ENCODE measurements around the gene GDF10. TPM values are rescaled to one million over a fixed set of nuclear protein-coding genes. Genes with fewer than 3 reads are reported as not detected.
A peak's percentile ranks its signal among the peaks of the same experiment; 100 is the strongest.

The GDF10 gene, protein sequence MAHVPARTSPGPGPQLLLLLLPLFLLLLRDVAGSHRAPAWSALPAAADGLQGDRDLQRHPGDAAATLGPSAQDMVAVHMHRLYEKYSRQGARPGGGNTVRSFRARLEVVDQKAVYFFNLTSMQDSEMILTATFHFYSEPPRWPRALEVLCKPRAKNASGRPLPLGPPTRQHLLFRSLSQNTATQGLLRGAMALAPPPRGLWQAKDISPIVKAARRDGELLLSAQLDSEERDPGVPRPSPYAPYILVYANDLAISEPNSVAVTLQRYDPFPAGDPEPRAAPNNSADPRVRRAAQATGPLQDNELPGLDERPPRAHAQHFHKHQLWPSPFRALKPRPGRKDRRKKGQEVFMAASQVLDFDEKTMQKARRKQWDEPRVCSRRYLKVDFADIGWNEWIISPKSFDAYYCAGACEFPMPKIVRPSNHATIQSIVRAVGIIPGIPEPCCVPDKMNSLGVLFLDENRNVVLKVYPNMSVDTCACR
- under 1 TPM; 0.16 to 0.22 TPM for total RNA-seq
- polyA plus RNA-seq (2013, experiment 1 of 2): 0.68 TPM
- 0.73 TPM for polyA plus RNA-seq (2013, experiment 2 of 2)
- total RNA-seq: 0 to 11.1 (median 0.87) reads per million in 172 experiments

DNA sequence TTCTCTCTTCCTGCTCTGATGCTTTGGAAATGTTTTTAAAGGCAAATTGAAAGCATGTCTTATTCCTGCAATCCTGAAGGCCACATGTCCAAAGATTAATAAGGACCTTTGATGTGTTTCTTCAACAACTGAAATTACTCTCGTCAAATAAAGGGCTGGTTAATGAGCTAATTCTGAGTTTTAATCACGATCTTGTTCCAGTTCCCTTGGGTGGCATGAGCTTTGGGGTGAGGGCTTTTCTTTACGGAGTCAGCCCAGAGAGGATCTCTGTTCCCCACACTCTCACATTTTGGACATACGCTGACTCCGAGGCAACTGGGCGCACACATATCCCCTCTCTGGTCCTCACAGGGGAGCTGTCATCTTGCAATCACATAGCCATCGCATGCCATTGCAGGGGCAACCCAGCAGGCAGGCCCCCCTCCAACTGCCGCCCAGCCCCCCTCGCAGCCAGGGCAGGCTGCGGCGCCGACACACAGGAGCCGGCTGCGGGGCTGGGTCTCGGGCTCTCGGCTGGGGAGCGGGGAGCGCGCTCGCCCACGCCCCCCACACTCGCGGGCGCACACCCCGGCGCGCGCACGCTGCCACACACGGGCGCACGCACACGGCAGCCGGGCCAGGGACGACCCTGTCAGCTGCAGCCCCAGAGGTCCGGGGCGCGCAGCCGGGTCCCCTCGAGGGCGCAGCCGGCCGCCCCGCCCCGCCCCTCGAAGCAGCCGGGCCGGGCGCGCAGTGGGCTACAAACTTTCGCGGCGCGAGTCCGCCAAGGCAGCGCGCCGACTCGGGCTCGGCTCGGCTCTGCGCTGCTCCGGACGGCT is at the start of gene GDF10:
GDF10 (plus strand) TSS at position 587 of the 818 bp plus-strand sequence. CDS start 455 bp downstream, outside the sequence.
- Mint-ChIP-seq H3K4me3 (peak within 1 kb of the TSS; percentile 85), H3K36me3 (ENCODE audit: low read depth) (no peaks in the 10 kb centered on the region), H3K27ac (no peak within 1 kb of the TSS), H3K9me3 (no peaks in the 10 kb centered on the region), H3K27me3 (peaks cover 12% of the 10 kb centered on the region), H3K4me1 (ENCODE audit: low read depth) (peaks cover 30% of the 10 kb centered on the region)
- Histone ChIP-seq H3K27me3 (ENCODE audit: control insufficient read depth in 1 of 2, insufficient read depth in 2 of 2, low read length in 2 of 2) (peaks cover 4% of the 10 kb centered on the region in 2 experiments), H3K27ac (ENCODE audit: low read depth in 1 of 2, low read length in 2 of 2) (no peak within 1 kb of the TSS), H3K4me3 (ENCODE audit: low read length) (peak within 1 kb of the TSS; percentile 37), H3K9me3 (ENCODE audit: control insufficient read depth in 1 of 2, insufficient read depth in 1 of 2, low read length in 2 of 2) (no peaks in the 10 kb centered on the region), H3K36me3 (ENCODE audit: insufficient read depth, low read length) (no peaks in the 10 kb centered on the region), H3K4me1 (ENCODE audit: insufficient read depth, low read length) (peaks cover 25% of the 10 kb centered on the region)
- ATAC-seq (ENCODE audit: poor library complexity) (peak; percentile 61), DNase-seq (peak in 3 of 14 experiments; percentile 36 to 38 (median 37))
- CTCF ChIA-PET: interaction anchor here (0.7 kb wide), 1 partner anchor 252 kb away, joined by 4 read pairs; no protein-coding TSS in a partner anchor
- intact Hi-C loops (cut with DNase I, micrococcal nuclease): no loop called here
- TF ChIP-seq, protein P1, sequence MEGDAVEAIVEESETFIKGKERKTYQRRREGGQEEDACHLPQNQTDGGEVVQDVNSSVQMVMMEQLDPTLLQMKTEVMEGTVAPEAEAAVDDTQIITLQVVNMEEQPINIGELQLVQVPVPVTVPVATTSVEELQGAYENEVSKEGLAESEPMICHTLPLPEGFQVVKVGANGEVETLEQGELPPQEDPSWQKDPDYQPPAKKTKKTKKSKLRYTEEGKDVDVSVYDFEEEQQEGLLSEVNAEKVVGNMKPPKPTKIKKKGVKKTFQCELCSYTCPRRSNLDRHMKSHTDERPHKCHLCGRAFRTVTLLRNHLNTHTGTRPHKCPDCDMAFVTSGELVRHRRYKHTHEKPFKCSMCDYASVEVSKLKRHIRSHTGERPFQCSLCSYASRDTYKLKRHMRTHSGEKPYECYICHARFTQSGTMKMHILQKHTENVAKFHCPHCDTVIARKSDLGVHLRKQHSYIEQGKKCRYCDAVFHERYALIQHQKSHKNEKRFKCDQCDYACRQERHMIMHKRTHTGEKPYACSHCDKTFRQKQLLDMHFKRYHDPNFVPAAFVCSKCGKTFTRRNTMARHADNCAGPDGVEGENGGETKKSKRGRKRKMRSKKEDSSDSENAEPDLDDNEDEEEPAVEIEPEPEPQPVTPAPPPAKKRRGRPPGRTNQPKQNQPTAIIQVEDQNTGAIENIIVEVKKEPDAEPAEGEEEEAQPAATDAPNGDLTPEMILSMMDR (IDR thresholded peaks at IDR 0.05): no peak
- POLR2A ChIA-PET: interaction anchor here (1.0 to 1.5 kb wide), 2 partner anchors 12 to 24 kb away, joined by 3 to 4 read pairs; no protein-coding TSS in a partner anchor

DNA sequence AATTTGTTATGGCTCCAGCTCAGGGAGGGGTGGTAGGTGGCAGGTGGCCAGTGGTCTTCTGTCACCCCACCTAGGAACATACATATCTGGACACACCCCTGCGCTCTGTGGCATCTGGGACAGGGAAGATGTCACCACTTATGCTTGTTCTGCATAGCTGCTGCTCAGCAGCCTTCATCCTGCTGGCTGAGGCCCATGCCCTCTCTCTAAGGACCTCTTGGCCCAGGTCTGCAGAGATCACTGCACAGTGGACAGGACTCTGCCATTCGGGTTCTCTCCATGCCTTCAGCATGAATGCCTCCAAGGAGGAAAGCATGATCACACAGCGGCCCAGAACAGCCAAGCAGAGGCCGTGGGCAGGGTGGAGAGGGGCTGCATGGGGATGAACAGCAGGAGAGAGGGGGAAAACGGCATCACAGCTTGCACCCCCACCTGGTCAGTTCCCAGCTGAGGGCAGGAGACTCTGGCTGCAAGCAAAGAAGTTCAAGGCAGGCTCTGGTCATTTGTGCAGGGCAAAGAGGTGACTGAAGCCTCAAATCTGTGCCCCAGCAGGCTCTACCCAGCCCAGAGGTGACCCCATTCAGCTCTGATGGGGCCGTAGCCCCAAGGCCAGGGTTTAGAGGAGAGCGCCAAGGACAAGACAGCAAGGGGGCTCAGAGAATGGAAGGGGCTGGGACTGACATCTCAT is 47.8 kb upstream of the GDF10 start:
- CTCF ChIA-PET: no interaction called here
- Mint-ChIP-seq H3K9me3 (no peaks in the 10 kb centered on the region), H3K27me3 (no peaks in the 10 kb centered on the region), H3K36me3 (ENCODE audit: low read depth) (no peaks in the 10 kb centered on the region), H3K4me3 (no peak overlapping the region), H3K4me1 (ENCODE audit: low read depth) (peaks cover 46% of the 10 kb centered on the region), H3K27ac (no peak overlapping the region)
- Histone ChIP-seq H3K4me1 (ENCODE audit: insufficient read depth, low read length) (peaks cover 43% of the 10 kb centered on the region), H3K9me3 (ENCODE audit: control insufficient read depth in 1 of 2, insufficient read depth in 1 of 2, low read length in 2 of 2) (peaks cover 0 to 7% of the 10 kb centered on the region in 2 experiments), H3K27ac (ENCODE audit: low read depth in 1 of 2, low read length in 2 of 2) (no peak overlapping the region), H3K4me3 (ENCODE audit: low read length) (no peak overlapping the region), H3K36me3 (ENCODE audit: insufficient read depth, low read length) (no peaks in the 10 kb centered on the region), H3K27me3 (ENCODE audit: control insufficient read depth in 1 of 2, insufficient read depth in 2 of 2, low read length in 2 of 2) (no peaks in the 10 kb centered on the region)
- intact Hi-C loops (cut with DNase I, micrococcal nuclease): loop anchor here in 1 of 2 experiments (5.0 kb wide), 1 partner anchor 55 kb away; no protein-coding TSS in a partner anchor
- no peak for ATAC-seq (ENCODE audit: poor library complexity)
- peak in 1 of 14 experiments; percentile 17 for DNase-seq
- POLR2A ChIA-PET: no interaction called here
- TF ChIP-seq, protein P1 (IDR thresholded peaks at IDR 0.05): no peak
